Medulla oblongata (tissue), 1 donor: ENCODE measurements around the gene PPP1R1C.
"Not testable (repeated sequence)": the region's sequence is repeated elsewhere in the genome, so short reads cannot be mapped to it uniquely, and the experiment has no call there.

Experiments used
- DNase-seq: peaks from one replicate; pipeline ENCODE4 v3.0.0-alpha.2; 2015; ENCODE audit errors: extremely low spot score

The PPP1R1C gene

GRCh38 chr2:181985632-181986205 lies at the start of gene PPP1R1C:
PPP1R1C (plus strand) TSS chr2:181985853; CDS start chr2:181986111, 258 bp downstream.
- DNase-seq = peak; percentile 65

GRCh38 chr2:181937473-181937872 lies 48.2 kb upstream of the PPP1R1C start:
- DNase-seq = peak; percentile 74

GRCh38 chr2:181943411-181944124 lies 42.1 kb upstream of the PPP1R1C start:
- no peak for DNase-seq

- DNase-seq = no peak
Measured at GRCh38 chr2:181944164-181944913, 41.3 kb upstream of the PPP1R1C start.

GRCh38 chr2:181944914-181945291 lies 40.8 kb upstream of the PPP1R1C start:
- no peak for DNase-seq

- no peak for DNase-seq
Measured at GRCh38 chr2:181946444-181947127, 39.1 kb upstream of the PPP1R1C start.

- no peak for DNase-seq
Measured at GRCh38 chr2:181947273-181947672, 38.4 kb upstream of the PPP1R1C start.

DNA sequence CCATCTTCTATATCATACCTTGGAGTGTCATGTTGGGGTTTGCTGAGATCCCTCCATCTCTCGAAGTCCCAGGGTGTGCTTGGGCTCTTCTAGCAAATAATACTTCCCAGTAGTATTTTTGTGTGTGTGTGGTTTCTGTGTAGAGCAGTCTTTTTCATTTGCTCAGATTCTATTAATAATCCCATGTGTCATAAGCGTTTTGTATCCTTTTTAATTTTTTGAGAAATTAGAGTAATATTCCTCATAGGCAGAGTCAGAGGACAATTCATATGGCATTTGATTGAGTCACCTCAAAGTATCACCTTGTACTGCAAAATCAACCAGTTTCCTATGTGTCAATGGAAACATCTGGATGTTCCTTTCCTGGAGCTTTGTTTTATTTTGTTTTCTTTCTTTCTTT lies 37.4 kb upstream of the PPP1R1C start:
- no peak for DNase-seq

DNA sequence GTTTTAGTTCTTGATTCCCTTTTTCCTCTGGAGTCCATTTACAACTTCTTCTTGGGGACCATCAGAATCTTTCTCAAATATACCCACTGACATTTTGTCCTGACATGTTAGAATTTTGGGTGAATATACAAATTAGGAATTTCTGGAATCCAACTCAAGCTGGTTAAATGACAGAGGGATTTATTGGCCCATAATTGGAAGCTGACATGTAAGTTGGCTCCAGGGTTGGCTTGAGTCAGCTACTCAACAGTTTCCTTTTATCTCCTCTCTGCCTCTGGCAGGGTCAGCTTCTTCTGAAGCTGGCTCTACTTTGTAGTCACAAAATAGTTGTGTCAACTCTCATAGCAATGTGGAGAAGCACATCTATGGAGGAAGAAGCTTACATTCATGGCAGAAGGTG lies 36.6 kb upstream of the PPP1R1C start:
- DNase-seq = no peak

DNA sequence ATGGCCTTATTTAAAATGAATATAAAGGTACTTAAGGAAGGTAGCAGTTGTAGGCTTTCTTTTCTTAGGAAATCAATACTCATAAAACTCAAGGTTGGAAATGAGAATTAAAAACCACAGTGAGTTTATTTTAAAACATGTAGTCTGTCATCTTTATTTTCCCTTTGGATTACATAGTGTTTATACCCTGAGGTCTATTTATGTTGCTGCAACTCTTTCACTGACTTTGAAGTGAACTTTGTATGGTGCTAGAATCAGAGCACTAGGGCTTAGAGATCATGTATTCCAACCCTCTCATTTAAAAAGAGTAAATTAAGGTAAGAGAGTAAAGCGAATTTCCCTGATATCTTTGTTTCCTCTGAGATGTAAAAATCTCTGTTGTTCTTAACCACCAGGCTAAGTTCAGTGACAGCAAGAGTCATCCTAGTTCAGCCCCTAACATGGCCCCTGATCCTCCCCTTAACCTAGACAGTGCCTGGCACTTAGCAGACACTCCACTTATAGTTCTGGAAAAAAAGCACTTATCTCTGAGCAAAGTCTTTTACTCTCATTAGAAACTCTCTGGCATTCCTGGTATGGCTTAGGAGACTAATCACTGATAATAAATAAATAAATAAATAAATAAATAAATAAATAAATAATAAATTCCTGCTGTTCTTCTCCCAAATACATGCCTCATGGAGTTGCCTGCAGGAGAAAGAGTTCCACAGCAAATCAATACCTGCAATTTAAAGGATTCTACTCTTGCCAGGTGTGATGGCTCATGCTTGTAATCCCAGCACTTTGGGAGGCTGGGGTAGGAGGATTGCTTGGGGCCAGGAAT lies 33.0 kb upstream of the PPP1R1C start:
- no peak for DNase-seq

DNA sequence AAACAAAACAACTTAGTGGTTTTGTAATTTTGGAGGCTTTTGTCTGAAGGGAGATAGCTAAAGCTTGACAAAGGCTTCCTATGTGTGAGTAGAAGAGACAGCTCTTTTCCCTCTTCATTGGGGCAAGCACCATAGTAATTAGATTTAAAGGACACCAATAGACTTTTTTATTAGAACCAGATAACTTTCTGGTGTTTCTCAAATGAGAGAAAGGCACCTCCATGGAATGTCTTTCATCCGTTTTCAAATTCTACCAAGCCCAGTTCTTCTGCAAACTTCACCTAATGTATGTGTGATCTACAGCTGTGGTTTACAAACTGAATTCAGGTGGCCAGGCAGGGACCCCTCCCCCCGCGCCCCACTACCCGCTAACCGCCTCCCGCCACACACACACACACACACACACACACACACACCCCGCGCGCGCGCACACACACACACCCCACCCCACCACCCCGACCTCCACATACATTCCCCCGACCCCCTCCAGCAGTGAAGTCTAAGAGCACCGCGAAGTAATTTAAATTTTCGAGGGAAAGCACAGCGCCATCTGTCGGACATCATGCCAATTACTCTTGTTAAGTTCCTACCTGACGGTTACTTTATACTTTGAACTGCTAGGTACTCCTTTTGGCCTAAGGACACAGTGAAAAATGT lies 31.6 kb upstream of the PPP1R1C start:
- DNase-seq = peak; percentile 78

- no peak for DNase-seq
Measured at GRCh38 chr2:181954538-181954883, 31.1 kb upstream of the PPP1R1C start.

DNA sequence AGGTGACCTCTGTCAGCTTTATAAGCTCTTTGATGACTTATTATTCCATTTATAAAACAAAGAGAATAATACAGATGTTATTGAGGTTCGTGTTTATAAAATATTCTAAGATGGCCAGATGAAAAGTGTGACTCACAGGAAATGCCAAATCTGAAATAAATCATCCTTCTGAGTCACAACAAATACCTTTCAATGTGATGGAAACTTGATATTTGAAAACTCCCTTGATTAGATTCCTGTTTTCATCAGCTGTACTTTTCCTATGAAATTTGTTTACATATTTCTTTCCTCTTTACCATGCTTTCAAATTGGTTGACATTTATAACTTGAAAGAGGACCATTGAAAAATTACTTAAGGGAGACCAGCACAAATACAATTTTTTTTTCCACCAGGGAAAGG lies 30.6 kb upstream of the PPP1R1C start:
- DNase-seq = no peak

DNA sequence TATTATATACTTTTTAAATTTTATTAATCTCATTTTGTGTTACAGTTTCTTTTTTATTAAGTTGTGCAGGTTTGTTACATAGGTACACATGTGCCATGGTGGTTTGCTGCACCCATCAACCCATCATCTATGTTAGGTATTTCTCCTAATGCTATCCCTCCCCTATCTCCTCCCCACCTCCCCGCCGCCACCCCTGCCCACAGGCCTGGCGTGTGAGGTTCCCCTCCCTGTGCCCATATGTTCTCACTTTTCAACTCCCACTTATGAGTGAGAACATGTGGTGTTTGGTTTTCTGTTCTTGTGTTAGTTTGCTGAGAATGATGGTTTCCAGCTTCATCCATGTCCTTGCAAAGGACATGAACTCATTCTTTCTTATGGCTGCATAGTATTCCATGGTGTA lies 29.8 kb upstream of the PPP1R1C start:
- DNase-seq = not testable (repeated sequence)

DNA sequence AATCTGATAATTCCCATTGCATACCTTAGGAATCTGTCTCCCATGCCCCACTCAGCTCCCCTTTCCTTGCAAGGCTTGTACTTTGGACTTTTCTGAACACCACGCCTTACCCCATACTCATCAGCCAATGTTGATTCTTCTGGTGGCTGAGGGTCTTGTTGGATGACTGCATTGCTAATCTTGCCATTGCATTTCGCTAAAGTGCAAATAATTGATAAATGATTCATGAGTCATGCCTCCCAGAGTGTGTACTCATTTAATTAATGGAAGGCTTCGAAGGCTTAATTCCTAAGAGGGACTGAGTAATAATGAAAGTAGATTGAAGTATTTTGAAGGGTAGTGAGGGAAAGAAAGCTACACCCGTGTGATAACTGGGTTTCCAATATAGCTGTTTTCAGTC lies 28.0 kb upstream of the PPP1R1C start:
- no peak for DNase-seq

GRCh38 chr2:181958726-181959125 lies 26.9 kb upstream of the PPP1R1C start:
- no peak for DNase-seq

GRCh38 chr2:181959508-181959907 lies 26.1 kb upstream of the PPP1R1C start:
- DNase-seq = no peak

GRCh38 chr2:181961167-181961566 lies 24.5 kb upstream of the PPP1R1C start:
- not testable (repeated sequence) for DNase-seq

- no peak for DNase-seq
Measured at GRCh38 chr2:181962142-181962541, 23.5 kb upstream of the PPP1R1C start.

DNA sequence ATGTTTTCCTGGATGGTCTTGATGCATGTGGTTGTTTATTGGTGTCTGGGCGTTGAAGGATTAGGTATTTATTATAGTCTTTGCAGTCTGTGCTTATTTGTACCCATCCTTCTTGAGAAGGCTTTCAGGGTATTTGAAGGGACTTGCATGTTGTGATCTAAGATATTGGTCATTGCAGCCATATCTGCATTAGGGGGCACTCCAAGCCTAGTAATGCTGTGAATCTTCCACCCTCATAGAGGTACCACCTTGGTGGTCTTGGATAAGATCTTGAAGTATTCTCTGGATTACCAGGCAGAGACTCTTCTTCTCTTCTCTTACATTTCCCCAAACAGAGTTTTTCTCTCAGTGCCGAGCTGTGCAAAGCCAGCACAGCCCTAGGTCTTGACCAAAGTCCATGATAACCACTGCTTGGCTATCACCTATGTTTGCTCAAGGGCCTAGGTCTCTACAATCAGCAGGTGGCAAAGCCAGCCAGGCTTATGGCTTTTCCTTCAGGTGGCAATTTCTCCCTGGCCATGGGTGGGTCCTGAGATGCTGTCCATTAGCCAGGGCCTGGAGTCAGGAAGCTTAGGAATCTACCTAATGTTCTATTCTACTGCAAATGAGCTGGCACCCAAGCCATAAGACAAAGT lies 15.4 kb upstream of the PPP1R1C start:
- DNase-seq = no peak

- no peak for DNase-seq
Measured at GRCh38 chr2:181971032-181971431, 14.6 kb upstream of the PPP1R1C start.
